GM10248 (cell line): Measurements from ENCODE around the gene FCER2.

Experiments used
- CTCF ChIA-PET: fragments of 300-600 bp; sonication (Branson Sonifier 250); formaldehyde crosslinking; extraction: SDS; loops from one replicate; lab custom pipeline; 2021; ENCODE audit warnings: antibody characterized with exemption; lab: Yijun Ruan, JAX
- POLR2A ChIA-PET: fragments of 350-650 bp; sonication (Branson Sonifier 250); formaldehyde crosslinking; extraction: SDS; loops from one replicate; lab custom pipeline; 2020; ENCODE audit warnings: antibody characterized with exemption; lab: Yijun Ruan, JAX
- DNase-seq: peaks from one replicate; pipeline ENCODE4 v3.0.0; 2012; ENCODE audit errors: extremely low spot score
- CTCF ChIP-seq: IDR thresholded peaks from 2 replicates; pipeline ENCODE4 v1.5.1; 2012; ENCODE audit warnings: mild to moderate bottlenecking, low read depth; ENCODE audit errors: extremely low read depth, missing control alignments, control extremely low read depth

The FCER2 gene

GRCh38 chr19:7658219-7658686, 43.7 kb downstream of the FCER2 start:
- ChIA-PET CTCF (interaction anchor here (1.0 to 4.0 kb wide), 2 partner anchors 23 to 142 kb away, joined by 3 to 19 read pairs; partner anchors contain the start of gene TRAPPC5), POLR2A (interaction anchor here (0.6 kb wide), 1 partner anchor 259 kb away, joined by 4 read pairs; no protein-coding TSS in a partner anchor)
- no peak for TF ChIP-seq CTCF
- peak; percentile 95 for DNase-seq

- POLR2A ChIA-PET = no interaction called here
- CTCF ChIA-PET = interaction anchor here (1.2 to 4.0 kb wide), 3 partner anchors 24 to 143 kb away, joined by 3 to 19 read pairs (median 5); partner anchors contain the start of gene TRAPPC5
- no peak for TF ChIP-seq CTCF
- no peak for DNase-seq
Observed at GRCh38 chr19:7657131-7657751, 44.7 kb downstream of the FCER2 start.

- POLR2A ChIA-PET = interaction anchor here (0.6 kb wide), 2 partner anchors 87 to 119 kb away, joined by 3 to 5 read pairs; no protein-coding TSS in a partner anchor
- DNase-seq = no peak
- TF ChIP-seq CTCF = no peak
- CTCF ChIA-PET = interaction anchor here (0.8 to 4.0 kb wide), 6 partner anchors 11 to 288 kb away, joined by 3 to 19 read pairs (median 5); partner anchors contain the start of gene TRAPPC5
Observed at GRCh38 chr19:7655581-7655980, 46.4 kb downstream of the FCER2 start.

- POLR2A ChIA-PET = interaction anchor here (0.5 kb wide), 1 partner anchor 150 kb away, joined by 4 read pairs; no protein-coding TSS in a partner anchor
- CTCF ChIA-PET = interaction anchor here (1.0 to 2.3 kb wide), 7 partner anchors 16 to 290 kb away, joined by 3 to 6 read pairs (median 5); no protein-coding TSS in a partner anchor
- DNase-seq = no peak
- TF ChIP-seq CTCF = no peak
Observed at GRCh38 chr19:7654401-7654800, 47.5 kb downstream of the FCER2 start.

GRCh38 chr19:7652061-7652641, 49.8 kb downstream of the FCER2 start:
- CTCF ChIA-PET = interaction anchor here (0.7 to 3.2 kb wide), 29 partner anchors 9 to 285 kb away, joined by 3 to 27 read pairs (median 3); partner anchors contain the start of genes MCEMP1, PCP2, PET100 and RETN
- peak; percentile 91 for TF ChIP-seq CTCF
- peak; percentile 90 for DNase-seq
- POLR2A ChIA-PET = interaction anchor here (0.6 kb wide), 1 partner anchor 257 kb away, joined by 3 read pairs; no protein-coding TSS in a partner anchor

- no peak for TF ChIP-seq CTCF
- CTCF ChIA-PET = interaction anchor here (1.7 to 1.8 kb wide), 2 partner anchors 28 to 31 kb away, joined by 4 to 5 read pairs; partner anchors contain the start of gene TRAPPC5
- DNase-seq = no peak
- POLR2A ChIA-PET = no interaction called here
Observed at GRCh38 chr19:7650148-7650547, 51.8 kb downstream of the FCER2 start.
